Transverse colon (tissue), 4 donors: Measurements from ENCODE around the gene DSG2. TPM values are rescaled to one million over a fixed set of nuclear protein-coding genes. Genes with fewer than 3 reads are reported as not detected.

Experiments
- DNase-seq: peaks from one replicate; pipeline ENCODE4 v3.0.0-alpha.2; 2019
- H3K27ac ChIP-seq, 4 donors: fragments of 200-600 bp; sonication (generic); 2 replicates each; pipeline ENCODE4 v1.5.1; 2016 to 2018; ENCODE audit warnings: inconsistent platforms in 4 of 4
- H3K27me3 ChIP-seq: fragments of 200-600 bp; sonication (generic); 2 replicates; pipeline ENCODE4 v1.5.1; 2017; ENCODE audit warnings: inconsistent platforms
- H3K36me3 ChIP-seq, 4 donors: fragments of 200-600 bp; sonication (generic); 2 replicates each; pipeline ENCODE4 v1.5.1; 2017 to 2019; ENCODE audit warnings: inconsistent platforms in 4 of 4
- H3K4me1 ChIP-seq, 4 donors: fragments of 200-600 bp; sonication (generic); 2 replicates each; pipeline ENCODE4 v1.5.1; 2017 to 2020; ENCODE audit warnings: inconsistent platforms in 4 of 4
- H3K4me3 ChIP-seq, 4 donors: fragments of 200-600 bp; sonication (generic); 1 replicate in 1 of 4; 2 replicates in 3 of 4; pipeline versions ENCODE4 v1.5.1 to v1.6.1; 2017 to 2019; ENCODE audit warnings: inconsistent platforms in 4 of 4
- H3K9me3 ChIP-seq, 2 donors: fragments of 200-600 bp; sonication (generic); 2 replicates each; pipeline ENCODE4 v1.5.1; 2017 to 2019; ENCODE audit warnings: inconsistent platforms in 2 of 2
- EP300 ChIP-seq: sonication (generic); formaldehyde crosslinking; IDR thresholded peaks from one replicate; pipeline ENCODE4 v1.6.1; 2017; ENCODE audit warnings: antibody characterized with exemption, low read depth
- POLR2A ChIP-seq: fragments of 450-650 bp; IDR thresholded peaks from one replicate; pipeline ENCODE4 v1.6.1; 2016; ENCODE audit warnings: antibody characterized with exemption, mild to moderate bottlenecking, moderate library complexity
- POLR2AphosphoS5 ChIP-seq, 3 donors: sonication (generic); formaldehyde crosslinking; IDR thresholded peaks; one replicate each; pipeline ENCODE4 v1.6.1; 2016; ENCODE audit warnings: antibody characterized with exemption in 3 of 3
- WGBS, 2 donors: methylation state at CpG; one replicate each; pipeline ENCODE4 v1.1.5; 2018; ENCODE audit warnings: low coverage in 1 of 2; 5-methylcytosine and 5-hydroxymethylcytosine counted together
- in situ Hi-C, 4 donors: fragments of 200-750 bp; cut with MboI; loops; one replicate each; pipeline versions ENCODE4 v1.15.0 to v1.15.1; 2017; ENCODE audit warnings: low sequenced_read_pairs in 3 of 4, low pct_ligation_motif_present in 1 of 4, low pct_unique_long_range_greater_than_20kb in 1 of 4
- intact Hi-C: fragments of 100-400 bp; cut with DNase I; formaldehyde crosslinking; loops from one replicate; pipeline ENCODE4 v1.15.1; 2023; ENCODE audit warnings: low total_unique reads
- total RNA-seq, 4 donors: library from RNA; depleted of rRNA; stranded (reverse); fragments of >200 nt; gene quantifications; one replicate each; pipeline ENCODE4 v1.1.0, GENCODE V29; 2016
- TF ChIP-seq, protein P1 (sequence below), 5 experiments: fragments of 200-600 bp in 3 of 5; fragments of 450-650 bp in 2 of 5; sonication (generic) in 3 of 5; IDR thresholded peaks; 1 replicate in 2 of 5; 2 replicates in 3 of 5; pipeline ENCODE4 v1.5.1; 2016 to 2017; ENCODE audit warnings: antibody characterized with exemption in 5 of 5, inconsistent platforms in 3 of 5, mild to moderate bottlenecking in 2 of 5, moderate library complexity in 1 of 5

Gene DSG2
- total RNA-seq, 4 donors from 2014 or later, result 59.3 to 272 (median 198) TPM

DNA sequence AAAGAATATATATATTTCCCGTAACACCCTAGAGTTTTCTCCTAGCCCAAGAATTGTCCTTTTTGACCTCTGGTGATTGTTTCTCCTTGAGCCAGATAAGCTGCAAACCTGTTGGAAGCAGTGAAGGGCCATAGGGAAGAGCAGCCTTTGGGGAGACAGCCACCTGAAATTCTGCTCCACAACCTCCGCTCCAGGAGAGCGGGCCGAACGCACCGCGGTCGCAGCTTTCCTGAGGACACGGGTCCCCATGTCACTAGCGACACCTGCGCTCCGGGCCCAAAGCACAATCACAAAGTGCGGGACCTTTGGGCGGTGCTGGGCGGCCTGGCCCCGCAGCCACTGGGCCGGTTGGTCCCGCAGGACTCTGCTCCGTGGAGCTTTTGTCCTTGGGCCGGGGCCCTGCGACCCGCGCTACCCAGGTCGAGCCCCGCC lies 557 bp upstream of the DSG2 start:
- in situ Hi-C loops, result no loop called here
- peak overlapping the region; percentile 57 to 78 (median 74) for H3K4me3 ChIP-seq
- H3K4me1 ChIP-seq, result peaks cover 0 to 30% (median 4%) of the 10 kb centered on the region in 4 donors
- peak; percentile 47 for DNase-seq
- no peak for TF ChIP-seq POLR2A
- H3K27me3 ChIP-seq, result peaks cover 14% of the 10 kb centered on the region
- 45% methylated on average over 13 of the region's 25 CpGs; no CpG with 5 or more reads in 1 of the 2 donors for WGBS, 2 donors
- no peaks in the 10 kb centered on the region for H3K9me3 ChIP-seq
- H3K36me3 ChIP-seq, result no peaks in the 10 kb centered on the region
- intact Hi-C loops, result no loop called here
- H3K27ac ChIP-seq, result peak overlapping the region; percentile 88 to 97 (median 91)

DNA sequence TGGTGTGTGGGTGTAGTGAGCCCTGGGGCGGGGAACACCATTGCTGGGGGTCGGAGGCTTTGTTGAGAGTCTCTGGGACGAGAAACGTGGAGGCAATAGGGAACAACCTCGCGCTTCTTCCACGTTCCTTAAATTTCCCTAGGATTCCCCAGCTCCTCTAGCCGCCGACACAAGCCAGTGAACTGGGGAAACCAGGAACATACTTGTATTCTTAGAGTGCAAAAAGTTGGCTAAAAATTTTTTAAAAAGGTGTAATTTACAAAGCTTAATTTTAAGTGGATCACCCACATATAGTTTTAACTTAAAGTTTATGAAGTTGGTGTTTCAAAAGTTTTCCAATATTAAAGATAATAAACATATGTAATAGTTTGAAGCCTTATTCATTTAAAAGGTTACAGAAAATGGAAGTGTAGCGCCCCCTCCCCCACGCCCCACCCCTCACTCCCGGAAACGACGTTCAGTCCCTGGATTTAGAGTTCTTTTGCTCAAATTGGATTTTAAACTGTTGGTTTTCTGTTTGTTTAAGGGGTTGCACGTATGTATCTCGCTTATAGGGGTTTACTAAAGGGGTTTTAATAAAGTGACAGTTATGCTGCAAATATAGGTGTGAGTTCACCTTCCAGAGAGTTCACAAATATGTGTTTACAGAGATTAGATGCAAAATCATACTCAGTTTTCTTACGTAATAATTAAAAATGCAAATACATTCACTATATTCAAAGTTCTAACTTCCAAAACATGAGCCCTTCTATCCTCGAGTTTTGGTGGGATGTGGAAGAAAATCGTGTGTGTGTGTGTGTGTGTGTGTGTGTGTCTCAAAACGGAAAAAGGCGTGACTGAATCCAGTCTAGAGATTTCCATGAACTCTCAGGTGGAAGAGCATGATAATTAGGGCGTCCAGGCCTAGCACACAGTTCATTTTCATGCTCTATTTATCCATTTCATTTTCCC lies 872 bp downstream of the DSG2 start:
- in situ Hi-C loops, result no loop called here
- intact Hi-C loops, result no loop called here
- Histone ChIP-seq H3K4me3 (peak overlapping the region; percentile 57 to 78 (median 74)), H3K36me3 (no peaks in the 10 kb centered on the region), H3K4me1 (peaks cover 0 to 23% (median 4%) of the 10 kb centered on the region in 4 donors), H3K27me3 (peaks cover 14% of the 10 kb centered on the region), H3K9me3 (no peaks in the 10 kb centered on the region), H3K27ac (peak overlapping the region; percentile 88 to 97 (median 91))
- DNase-seq, result peak; percentile 52
- WGBS, 2 donors, result 16 to 17% methylated on average over 14 to 22 of the region's 22 CpGs
- TF ChIP-seq EP300 (no peak), POLR2A (no peak)

DNA sequence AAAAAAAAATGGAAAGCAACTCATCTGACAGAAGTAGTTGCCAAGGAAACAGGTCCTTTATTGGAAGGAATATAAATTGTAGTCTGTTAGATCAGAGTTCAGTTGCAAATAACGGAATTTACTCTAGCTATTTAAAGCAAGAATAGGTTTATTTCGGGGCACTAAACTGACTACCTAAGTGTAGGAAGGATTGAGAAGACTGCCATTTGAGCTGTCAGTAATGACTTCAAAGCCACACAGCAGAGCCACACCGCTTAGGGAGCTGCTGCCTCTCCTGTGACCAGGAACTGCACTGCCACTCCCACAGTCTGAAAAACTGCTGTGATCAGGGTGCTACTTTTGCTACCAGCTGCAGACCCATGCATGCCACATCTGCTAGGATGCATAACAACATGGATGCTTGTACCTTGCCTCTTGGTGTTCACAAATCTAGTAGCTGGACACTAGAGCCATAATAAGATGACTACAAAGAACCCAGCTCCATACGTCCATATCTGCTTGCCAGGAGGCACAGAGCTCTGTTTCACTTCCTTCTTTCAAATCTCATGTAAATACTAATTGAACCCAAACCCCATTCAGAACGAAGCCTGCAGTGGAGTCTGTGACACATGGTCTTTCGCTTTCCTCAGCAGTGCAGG lies 2.2 kb downstream of the DSG2 start:
- in situ Hi-C loops, result loop anchor here in 2 of 4 donors (25.0 kb wide), 2 partner anchors 238 to 413 kb away; no protein-coding TSS in a partner anchor
- Histone ChIP-seq H3K27ac (peak overlapping the region; percentile 88 to 97 (median 91)), H3K4me3 (no peak overlapping the region), H3K4me1 (peaks cover 0 to 29% (median 6%) of the 10 kb centered on the region in 4 donors), H3K27me3 (peaks cover 14% of the 10 kb centered on the region), H3K9me3 (no peaks in the 10 kb centered on the region), H3K36me3 (no peaks in the 10 kb centered on the region)
- TF ChIP-seq, protein P1, sequence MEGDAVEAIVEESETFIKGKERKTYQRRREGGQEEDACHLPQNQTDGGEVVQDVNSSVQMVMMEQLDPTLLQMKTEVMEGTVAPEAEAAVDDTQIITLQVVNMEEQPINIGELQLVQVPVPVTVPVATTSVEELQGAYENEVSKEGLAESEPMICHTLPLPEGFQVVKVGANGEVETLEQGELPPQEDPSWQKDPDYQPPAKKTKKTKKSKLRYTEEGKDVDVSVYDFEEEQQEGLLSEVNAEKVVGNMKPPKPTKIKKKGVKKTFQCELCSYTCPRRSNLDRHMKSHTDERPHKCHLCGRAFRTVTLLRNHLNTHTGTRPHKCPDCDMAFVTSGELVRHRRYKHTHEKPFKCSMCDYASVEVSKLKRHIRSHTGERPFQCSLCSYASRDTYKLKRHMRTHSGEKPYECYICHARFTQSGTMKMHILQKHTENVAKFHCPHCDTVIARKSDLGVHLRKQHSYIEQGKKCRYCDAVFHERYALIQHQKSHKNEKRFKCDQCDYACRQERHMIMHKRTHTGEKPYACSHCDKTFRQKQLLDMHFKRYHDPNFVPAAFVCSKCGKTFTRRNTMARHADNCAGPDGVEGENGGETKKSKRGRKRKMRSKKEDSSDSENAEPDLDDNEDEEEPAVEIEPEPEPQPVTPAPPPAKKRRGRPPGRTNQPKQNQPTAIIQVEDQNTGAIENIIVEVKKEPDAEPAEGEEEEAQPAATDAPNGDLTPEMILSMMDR (IDR thresholded peaks at IDR 0.05), result no peak
- TF ChIP-seq POLR2AphosphoS5 (IDR thresholded peaks at IDR 0.05), result peak in 1 of 3 donors; percentile 26
- DNase-seq, result peak; percentile 42
- intact Hi-C loops, result no loop called here
- WGBS, 2 donors, result 42 to 59% methylated on average over 4 to 6 of the region's 6 CpGs

- H3K36me3 ChIP-seq, result no peaks in the 10 kb centered on the region
- DNase-seq, result no peak
- intact Hi-C loops, result no loop called here
- TF ChIP-seq, protein P1 (IDR thresholded peaks at IDR 0.05), result no peak
- no peak for TF ChIP-seq EP300
- TF ChIP-seq POLR2A, result no peak
- no peak for TF ChIP-seq POLR2AphosphoS5 (IDR thresholded peaks at IDR 0.05)
- peaks cover 9% of the 10 kb centered on the region for H3K27me3 ChIP-seq
- in situ Hi-C loops, result loop anchor here in 2 of 4 donors (25.0 kb wide), 2 partner anchors 241 to 416 kb away; no protein-coding TSS in a partner anchor
- H3K9me3 ChIP-seq, result no peaks in the 10 kb centered on the region
- H3K4me1 ChIP-seq, result peaks cover 0 to 35% (median 8%) of the 10 kb centered on the region in 4 donors
- H3K4me3 ChIP-seq, result no peak overlapping the region
- 86 to 90% methylated on average over 4 of the region's 4 CpGs for WGBS, 2 donors
- no peak overlapping the region for H3K27ac ChIP-seq
Observed at GRCh38 chr18:31503011-31503410, 5.0 kb downstream of the DSG2 start.
